OCI-M2 (cell line): ENCODE data around the gene ZNF628.
A peak's percentile ranks its signal among the peaks of the same experiment; 100 is the strongest.

Source experiments
- DNase-seq: peaks from one replicate; lab custom pipeline; 2025; ENCODE audit not compliant: unreplicated experiment; lab: John Stamatoyannopoulos, UW

ZNF628 gene

GRCh38 chr19:55464662-55465054, 11.8 kb upstream of the ZNF628 start, which contains the start of gene C19orf85:
Gene C19orf85, minus strand, starts transcription at chr19:55464751. Its CDS starts 197 bp downstream, at chr19:55464554.
- no peak for DNase-seq

GRCh38 chr19:55465460-55466240, 10.8 kb upstream of the ZNF628 start:
- DNase-seq, result no peak

DNA sequence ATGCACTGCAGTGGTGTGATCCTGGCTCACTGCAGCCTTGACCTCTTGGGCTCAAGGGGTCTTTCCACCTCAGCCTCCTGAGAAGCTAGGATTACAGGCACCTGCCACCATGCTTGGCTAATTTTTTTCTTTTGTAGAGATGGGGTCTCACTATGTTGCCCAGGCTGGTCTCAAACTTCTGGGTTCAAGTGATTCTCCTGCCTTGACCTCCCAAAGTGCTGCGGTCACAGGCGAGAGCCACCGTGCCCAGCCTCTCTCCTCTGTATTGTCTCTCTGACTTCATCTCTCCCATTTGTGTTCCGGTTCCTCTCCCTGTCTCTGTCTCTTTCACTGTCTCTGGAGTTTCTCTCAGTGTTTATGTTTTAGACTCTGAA, 10.2 kb upstream of the ZNF628 start:
- no peak for DNase-seq

GRCh38 chr19:55467236-55468053, 9.0 kb upstream of the ZNF628 start:
- peak; percentile 71 for DNase-seq

GRCh38 chr19:55468054-55468393, 8.4 kb upstream of the ZNF628 start:
- DNase-seq, result no peak

DNA sequence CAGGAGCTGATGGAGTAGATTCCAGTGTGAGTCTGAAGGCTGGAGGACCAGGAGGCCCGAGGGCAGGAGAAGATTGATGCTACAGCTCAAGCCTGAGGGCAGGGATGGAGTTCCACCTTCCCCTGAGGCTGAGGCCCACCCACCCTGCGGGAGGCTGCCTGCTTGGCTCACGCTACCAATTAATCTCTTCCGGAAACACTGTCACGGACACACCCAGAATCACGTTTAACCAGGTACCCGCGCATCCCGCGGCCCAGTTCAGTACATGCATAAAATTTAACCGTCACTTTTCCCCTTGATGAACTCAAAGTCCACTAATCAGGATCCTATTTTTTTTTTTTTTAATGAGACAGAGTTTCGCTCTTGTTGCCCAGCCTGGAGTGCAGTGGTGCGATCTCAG, 5.2 kb upstream of the ZNF628 start:
- no peak for DNase-seq

GRCh38 chr19:55472463-55472862, 4.0 kb upstream of the ZNF628 start:
- no peak for DNase-seq

- DNase-seq, result no peak
Measured at GRCh38 chr19:55473225-55474012, 3.0 kb upstream of the ZNF628 start.

GRCh38 chr19:55474269-55475265, 1.9 kb upstream of the ZNF628 start:
- DNase-seq, result no peak

GRCh38 chr19:55477905-55478304, 1.5 kb downstream of the ZNF628 start:
- no peak for DNase-seq

- no peak for DNase-seq
Measured at GRCh38 chr19:55478364-55478763, 1.9 kb downstream of the ZNF628 start.

DNA sequence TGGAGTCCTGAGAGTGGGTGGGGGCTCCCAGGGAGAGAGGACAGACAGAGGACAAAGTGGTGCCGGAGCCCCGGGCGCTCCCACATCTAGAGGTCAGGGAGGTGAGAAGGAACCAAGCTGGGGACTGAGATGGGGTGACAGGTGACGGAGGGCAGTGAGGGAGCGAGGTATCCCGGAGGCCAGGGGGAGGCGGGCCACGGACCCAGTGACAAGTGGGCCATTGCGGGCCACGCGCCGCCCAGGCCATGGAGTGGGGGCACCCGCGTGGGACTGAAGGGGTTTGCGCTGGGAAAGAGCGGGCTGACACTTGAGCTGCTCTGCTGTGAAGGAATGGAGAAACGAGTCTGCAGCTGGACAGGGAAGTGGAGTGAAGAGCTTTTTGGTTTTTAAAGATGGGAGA, 2.6 kb downstream of the ZNF628 start:
- no peak for DNase-seq

DNA sequence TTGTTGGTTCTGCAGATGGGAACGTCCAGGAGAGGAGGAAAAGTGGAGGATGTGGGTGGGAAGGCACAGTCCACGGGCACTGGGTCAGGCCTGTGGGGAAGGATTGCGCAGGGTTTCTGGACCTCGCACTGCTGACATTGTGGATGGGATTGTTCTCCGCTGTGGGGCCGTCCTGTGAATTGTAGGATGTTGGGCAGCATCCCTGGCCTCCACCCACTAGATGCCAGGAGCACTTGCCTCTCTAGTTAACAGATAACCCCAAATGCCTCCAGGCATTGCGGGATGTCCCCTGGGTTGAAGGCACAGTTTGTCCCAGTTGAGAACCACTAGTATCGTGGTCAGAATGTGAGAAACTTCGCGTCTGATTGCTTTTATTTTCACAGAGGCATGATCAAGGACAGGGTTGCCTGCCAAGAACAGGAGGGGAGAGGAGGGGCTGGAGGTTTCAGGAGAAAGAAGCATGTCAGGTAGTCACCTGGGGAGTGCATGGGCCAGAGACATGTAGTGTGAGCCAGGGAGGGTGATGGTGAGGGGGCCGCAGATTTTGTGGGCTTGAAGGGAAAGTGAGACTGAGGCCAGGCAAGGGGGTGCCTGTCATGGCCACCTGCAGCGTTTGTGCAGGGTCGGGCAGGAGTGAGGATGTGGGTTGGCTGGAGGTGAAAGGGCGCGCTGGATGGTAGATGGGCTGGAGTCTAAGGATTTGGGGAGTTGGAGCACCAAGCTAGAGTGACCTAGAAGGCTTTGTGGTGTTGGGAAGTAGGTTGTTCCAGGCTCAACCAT, 3.2 kb downstream of the ZNF628 start:
- DNase-seq, result no peak

GRCh38 chr19:55481148-55481793, 4.9 kb downstream of the ZNF628 start:
- DNase-seq, result no peak

DNA sequence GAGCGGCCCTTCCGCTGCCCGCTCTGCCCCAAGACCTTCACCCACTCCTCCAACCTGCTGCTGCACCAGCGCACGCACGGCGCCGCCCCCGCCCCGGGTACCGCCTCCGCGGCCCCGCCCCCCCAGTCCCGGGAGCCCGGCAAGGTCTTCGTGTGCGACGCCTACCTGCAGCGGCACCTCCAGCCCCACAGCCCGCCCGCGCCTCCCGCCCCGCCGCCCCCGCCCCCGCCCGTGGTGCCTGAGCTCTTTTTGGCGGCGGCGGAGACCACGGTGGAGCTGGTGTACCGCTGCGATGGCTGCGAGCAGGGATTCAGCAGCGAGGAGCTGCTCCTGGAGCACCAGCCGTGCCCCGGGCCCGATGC, 5.4 kb downstream of the ZNF628 start:
- DNase-seq, result no peak

DNA sequence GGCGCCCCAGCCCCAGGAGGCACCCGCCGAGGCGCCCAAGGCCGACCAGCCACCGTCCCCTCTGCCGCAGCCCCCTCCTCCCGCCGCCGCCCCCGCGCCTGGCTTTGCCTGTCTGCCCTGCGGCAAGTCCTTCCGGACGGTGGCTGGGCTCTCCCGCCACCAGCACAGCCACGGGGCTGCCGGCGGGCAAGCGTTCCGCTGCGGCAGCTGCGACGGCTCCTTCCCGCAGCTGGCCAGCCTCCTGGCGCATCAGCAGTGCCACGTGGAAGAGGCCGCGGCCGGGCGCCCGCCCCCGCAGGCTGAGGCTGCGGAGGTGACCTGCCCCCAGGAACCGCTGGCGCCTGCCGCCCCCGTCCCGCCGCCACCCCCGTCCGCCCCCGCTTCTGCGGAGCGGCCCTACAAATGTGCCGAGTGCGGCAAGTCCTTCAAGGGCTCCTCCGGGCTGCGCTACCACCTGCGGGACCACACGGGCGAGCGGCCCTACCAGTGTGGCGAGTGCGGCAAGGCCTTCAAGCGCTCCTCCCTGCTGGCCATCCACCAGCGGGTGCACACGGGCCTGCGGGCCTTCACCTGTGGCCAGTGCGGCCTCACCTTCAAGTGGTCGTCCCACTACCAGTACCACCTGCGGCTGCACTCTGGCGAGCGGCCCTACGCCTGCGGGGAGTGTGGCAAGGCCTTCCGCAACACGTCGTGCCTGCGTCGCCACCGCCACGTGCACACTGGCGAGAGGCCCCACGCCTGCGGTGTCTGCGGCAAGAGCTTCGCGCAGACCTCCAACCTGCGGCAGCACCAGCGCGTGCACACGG, 5.9 kb downstream of the ZNF628 start:
- DNase-seq, result no peak

- DNase-seq, result no peak
Measured at GRCh38 chr19:55482967-55483705, 6.7 kb downstream of the ZNF628 start.
